ENCODE measurements around the gene SIX5. TPM values are rescaled to one million over a fixed set of nuclear protein-coding genes. Genes with fewer than 3 reads are reported as not detected.

The SIX5 gene
- total RNA-seq, 1 experiment from 2014 or later, result 26.0 TPM

- TF ChIP-seq ZBTB43 (CRISPR knock-in tag; IDR thresholded peaks at IDR 0.05) (no peak), CBFB (CRISPR knock-in tag; IDR thresholded peaks at IDR 0.05; ENCODE audit: low read depth) (no peak), GABPB1 (CRISPR knock-in tag; IDR thresholded peaks at IDR 0.05) (no peak), ZNF219 (CRISPR knock-in tag; IDR thresholded peaks at IDR 0.05; ENCODE audit: borderline replicate concordance) (no peak), ZNF121 (CRISPR knock-in tag; IDR thresholded peaks at IDR 0.05) (no peak), ZNF416 (CRISPR knock-in tag; IDR thresholded peaks at IDR 0.05) (no peak), KAT7 (CRISPR knock-in tag; IDR thresholded peaks at IDR 0.05; ENCODE audit: borderline replicate concordance) (no peak), ZSCAN18 (CRISPR knock-in tag; IDR thresholded peaks at IDR 0.05) (no peak), IRF2 (CRISPR knock-in tag; IDR thresholded peaks at IDR 0.05; ENCODE audit: borderline replicate concordance, low read depth) (no peak)
- TF ChIP-seq, protein P1, sequence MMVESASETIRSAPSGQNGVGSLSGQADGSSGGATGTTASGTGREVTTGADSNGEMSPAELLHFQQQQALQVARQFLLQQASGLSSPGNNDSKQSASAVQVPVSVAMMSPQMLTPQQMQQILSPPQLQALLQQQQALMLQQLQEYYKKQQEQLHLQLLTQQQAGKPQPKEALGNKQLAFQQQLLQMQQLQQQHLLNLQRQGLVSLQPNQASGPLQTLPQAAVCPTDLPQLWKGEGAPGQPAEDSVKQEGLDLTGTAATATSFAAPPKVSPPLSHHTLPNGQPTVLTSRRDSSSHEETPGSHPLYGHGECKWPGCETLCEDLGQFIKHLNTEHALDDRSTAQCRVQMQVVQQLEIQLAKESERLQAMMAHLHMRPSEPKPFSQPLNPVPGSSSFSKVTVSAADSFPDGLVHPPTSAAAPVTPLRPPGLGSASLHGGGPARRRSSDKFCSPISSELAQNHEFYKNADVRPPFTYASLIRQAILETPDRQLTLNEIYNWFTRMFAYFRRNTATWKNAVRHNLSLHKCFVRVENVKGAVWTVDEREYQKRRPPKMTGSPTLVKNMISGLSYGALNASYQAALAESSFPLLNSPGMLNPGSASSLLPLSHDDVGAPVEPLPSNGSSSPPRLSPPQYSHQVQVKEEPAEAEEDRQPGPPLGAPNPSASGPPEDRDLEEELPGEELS (CRISPR knock-in tag; IDR thresholded peaks at IDR 0.05), result no peak
- TF ChIP-seq, protein P2, sequence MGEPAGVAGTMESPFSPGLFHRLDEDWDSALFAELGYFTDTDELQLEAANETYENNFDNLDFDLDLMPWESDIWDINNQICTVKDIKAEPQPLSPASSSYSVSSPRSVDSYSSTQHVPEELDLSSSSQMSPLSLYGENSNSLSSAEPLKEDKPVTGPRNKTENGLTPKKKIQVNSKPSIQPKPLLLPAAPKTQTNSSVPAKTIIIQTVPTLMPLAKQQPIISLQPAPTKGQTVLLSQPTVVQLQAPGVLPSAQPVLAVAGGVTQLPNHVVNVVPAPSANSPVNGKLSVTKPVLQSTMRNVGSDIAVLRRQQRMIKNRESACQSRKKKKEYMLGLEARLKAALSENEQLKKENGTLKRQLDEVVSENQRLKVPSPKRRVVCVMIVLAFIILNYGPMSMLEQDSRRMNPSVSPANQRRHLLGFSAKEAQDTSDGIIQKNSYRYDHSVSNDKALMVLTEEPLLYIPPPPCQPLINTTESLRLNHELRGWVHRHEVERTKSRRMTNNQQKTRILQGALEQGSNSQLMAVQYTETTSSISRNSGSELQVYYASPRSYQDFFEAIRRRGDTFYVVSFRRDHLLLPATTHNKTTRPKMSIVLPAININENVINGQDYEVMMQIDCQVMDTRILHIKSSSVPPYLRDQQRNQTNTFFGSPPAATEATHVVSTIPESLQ (CRISPR knock-in tag; IDR thresholded peaks at IDR 0.05), result no peak
Observed at GRCh38 chr19:45716359-45717130, 52.5 kb downstream of the SIX5 start (continued).

DNA sequence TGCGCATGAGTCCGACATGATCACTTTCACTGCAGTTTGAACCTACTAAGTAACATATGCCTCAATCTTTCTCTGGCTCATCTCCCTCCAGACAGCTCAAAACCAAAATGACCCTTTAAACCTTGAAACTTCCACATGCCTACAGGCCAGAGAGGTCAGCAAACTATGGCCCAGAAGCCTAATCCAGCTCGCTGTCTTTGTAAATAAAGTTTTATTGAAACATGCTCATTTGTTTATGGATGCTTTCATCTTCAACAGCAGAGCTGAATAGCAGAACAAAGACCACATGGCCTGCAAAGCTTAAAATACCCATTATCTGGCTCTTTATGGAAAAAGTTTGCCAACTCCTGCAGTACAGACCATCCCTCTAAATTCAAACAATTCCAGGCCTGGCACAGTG is 53.9 kb downstream of the SIX5 start:
- Mint-ChIP-seq H3K9me3 (no peaks in the 10 kb centered on the region), H3K27ac (peak overlapping the region; percentile 14), H3K4me1 (peaks cover 35% of the 10 kb centered on the region), H3K36me3 (peaks cover 12% of the 10 kb centered on the region), H3K27me3 (ENCODE audit: low read depth) (no peaks in the 10 kb centered on the region; the same call in 1 of the 2 replicates), H3K4me3 (no peak overlapping the region; the same call in 1 of the 2 replicates)
- CTCF ChIA-PET, result interaction anchor here (1.2 to 4.5 kb wide), 4 partner anchors 23 to 102 kb away, joined by 5 to 80 read pairs (median 20); partner anchors contain the start of genes QPCTL, SIX5 and SNRPD2
- no peak for TF ChIP-seq ZNF423 (CRISPR knock-in tag; IDR thresholded peaks at IDR 0.05)
- TF ChIP-seq GRHL2 (CRISPR knock-in tag; IDR thresholded peaks at IDR 0.05; ENCODE audit: insufficient replicate concordance, severe bottlenecking), result no peak
- TF ChIP-seq ZNF263 (CRISPR knock-in tag; IDR thresholded peaks at IDR 0.05; ENCODE audit: low read depth), result no peak
- TF ChIP-seq NFYB (CRISPR knock-in tag; conservative IDR thresholded peaks at IDR 0.05; ENCODE audit: low read depth), result no peak
- TF ChIP-seq, protein P3, sequence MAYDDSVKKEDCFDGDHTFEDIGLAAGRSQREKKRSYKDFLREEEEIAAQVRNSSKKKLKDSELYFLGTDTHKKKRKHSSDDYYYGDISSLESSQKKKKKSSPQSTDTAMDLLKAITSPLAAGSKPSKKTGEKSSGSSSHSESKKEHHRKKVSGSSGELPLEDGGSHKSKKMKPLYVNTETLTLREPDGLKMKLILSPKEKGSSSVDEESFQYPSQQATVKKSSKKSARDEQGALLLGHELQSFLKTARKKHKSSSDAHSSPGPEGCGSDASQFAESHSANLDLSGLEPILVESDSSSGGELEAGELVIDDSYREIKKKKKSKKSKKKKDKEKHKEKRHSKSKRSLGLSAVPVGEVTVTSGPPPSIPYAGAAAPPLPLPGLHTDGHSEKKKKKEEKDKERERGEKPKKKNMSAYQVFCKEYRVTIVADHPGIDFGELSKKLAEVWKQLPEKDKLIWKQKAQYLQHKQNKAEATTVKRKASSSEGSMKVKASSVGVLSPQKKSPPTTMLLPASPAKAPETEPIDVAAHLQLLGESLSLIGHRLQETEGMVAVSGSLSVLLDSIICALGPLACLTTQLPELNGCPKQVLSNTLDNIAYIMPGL (CRISPR knock-in tag; IDR thresholded peaks at IDR 0.05), result no peak
- POLR2A ChIA-PET, result interaction anchor here (3.8 to 5.8 kb wide), 2 partner anchors 23 to 54 kb away, joined by 38 to 115 read pairs; partner anchors contain the start of genes QPCTL, SIX5 and SNRPD2
- ATAC-seq (no peak), DNase-seq (ENCODE audit: low spot score) (no peak)

Other genes with a start within 250 kb of the SIX5 start
- 10.1 to 16.1 TPM (median 14.9 TPM) in 3 replicates for gene OPA3, start 184.4 kb downstream of the SIX5 start, total RNA-seq (2021)
- gene GPR4, start 167.0 kb downstream of the SIX5 start, total RNA-seq (2021), result 0.11 to 0.48 TPM (median 0.44 TPM) in 3 replicates
- gene EML2, start 129.9 kb downstream of the SIX5 start, total RNA-seq (2021), result 51.5 to 63.3 TPM (median 62.5 TPM) in 3 replicates
- gene GIPR, start 101.0 kb downstream of the SIX5 start, total RNA-seq (2021), result 1.6 to 1.8 TPM (median 1.7 TPM) in 3 replicates
- gene SNRPD2, start 77.3 kb downstream of the SIX5 start, total RNA-seq (2021), result 739 to 792 TPM (median 784 TPM) in 3 replicates
- 23.8 to 33.3 TPM (median 27.5 TPM) in 3 replicates for gene QPCTL, start 76.6 kb downstream of the SIX5 start, total RNA-seq (2021)
- 40.1 to 46.3 TPM (median 43.3 TPM) in 3 replicates for gene FBXO46, start 38.4 kb downstream of the SIX5 start, total RNA-seq (2021)
- 0.11 to 0.23 TPM in 2 of 3 replicates, not detected in the other for gene MEIOSIN, start 35.8 kb downstream of the SIX5 start, total RNA-seq (2021)
- gene DMPK, start 13.2 kb upstream of the SIX5 start, total RNA-seq (2021), result 34.4 to 42.7 TPM (median 38.8 TPM) in 3 replicates
- gene DMWD, start 23.6 kb upstream of the SIX5 start, total RNA-seq (2021), result 50.2 to 60.7 TPM (median 56.6 TPM) in 3 replicates
- 0.16 to 0.39 TPM (median 0.25 TPM) in 3 replicates for gene RSPH6A, start 46.1 kb upstream of the SIX5 start, total RNA-seq (2021)
- 105 to 111 TPM (median 106 TPM) in 3 replicates for gene SYMPK, start 93.9 kb upstream of the SIX5 start, total RNA-seq (2021)
- gene FOXA3, start 95.1 kb upstream of the SIX5 start, total RNA-seq (2021), result 20.7 to 24.6 TPM (median 24.2 TPM) in 3 replicates
- gene IRF2BP1, start 116.9 kb upstream of the SIX5 start, total RNA-seq (2021), result 29.8 to 32.3 TPM (median 30.3 TPM) in 3 replicates
- 13.6 to 15.1 TPM (median 14.8 TPM) in 3 replicates for gene MYPOP, start 133.4 kb upstream of the SIX5 start, total RNA-seq (2021)
- gene NANOS2, start 145.5 kb upstream of the SIX5 start, total RNA-seq (2021), result 0.13 to 0.18 TPM in 2 of 3 replicates, not detected in the other
- gene NOVA2, start 204.6 kb upstream of the SIX5 start, total RNA-seq (2021), result 11.3 to 15.6 TPM (median 15.4 TPM) in 3 replicates
- gene CCDC61, start 226.2 kb upstream of the SIX5 start, total RNA-seq (2021), result 25.2 to 33.7 TPM (median 26.6 TPM) in 3 replicates

All from WTC11 (cell line).